ENCODE results near the gene METAP1D. TPM values are rescaled to one million over a fixed set of nuclear protein-coding genes. Genes with fewer than 3 reads are reported as not detected.

Gene METAP1D
- polyA plus RNA-seq, 1 of the 3 experiments (the other 2 are of a cell fraction) = 10.3 TPM

- DNase-seq = no peak
- H3K4me1 ChIP-seq (ENCODE audit: control insufficient read depth in 1 of 2, insufficient read depth in 2 of 2, low read depth in 1 of 2, low read length in 1 of 2) = no peaks in the 10 kb centered on the region
- H3K9me2 ChIP-seq = no peaks in the 10 kb centered on the region
- H3K4me2 ChIP-seq = no peak overlapping the region
- no peaks in the 10 kb centered on the region for H3K79me2 ChIP-seq (ENCODE audit: insufficient read depth)
- no peak overlapping the region for H3K4me3 ChIP-seq (ENCODE audit: low read depth in 2 of 2, low read length in 1 of 2)
- H4K20me1 ChIP-seq (ENCODE audit: insufficient read depth) = no peaks in the 10 kb centered on the region
- no peak overlapping the region for H3K9ac ChIP-seq
- ChIA-PET POLR2A (no interaction called here), CTCF (no interaction called here)
- H3K36me3 ChIP-seq (replicated peaks in 1 of 2; ENCODE audit: control insufficient read depth in 1 of 2, insufficient read depth in 2 of 2, low read length in 1 of 2) = no peaks in the 10 kb centered on the region
- no peak for TF ChIP-seq YY1 (IDR thresholded peaks at IDR 0.05; ENCODE audit: low read depth)
- TF ChIP-seq, protein P1, sequence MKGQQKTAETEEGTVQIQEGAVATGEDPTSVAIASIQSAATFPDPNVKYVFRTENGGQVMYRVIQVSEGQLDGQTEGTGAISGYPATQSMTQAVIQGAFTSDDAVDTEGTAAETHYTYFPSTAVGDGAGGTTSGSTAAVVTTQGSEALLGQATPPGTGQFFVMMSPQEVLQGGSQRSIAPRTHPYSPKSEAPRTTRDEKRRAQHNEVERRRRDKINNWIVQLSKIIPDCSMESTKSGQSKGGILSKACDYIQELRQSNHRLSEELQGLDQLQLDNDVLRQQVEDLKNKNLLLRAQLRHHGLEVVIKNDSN (IDR thresholded peaks at IDR 0.05; ENCODE audit: borderline replicate concordance, low read depth) = no peak
- TF ChIP-seq EZH2phosphoT487 (IDR thresholded peaks at IDR 0.05; ENCODE audit: borderline replicate concordance, low read depth) = no peak
- TF ChIP-seq TCF12 (IDR thresholded peaks at IDR 0.05) = no peak
- no peak for TF ChIP-seq JUND (IDR thresholded peaks at IDR 0.05)
- TF ChIP-seq FOXM1 (IDR thresholded peaks at IDR 0.05; ENCODE audit: low read depth) = no peak
- TF ChIP-seq EP300 (IDR thresholded peaks at IDR 0.05; ENCODE audit: borderline replicate concordance in 1 of 2, low read depth in 1 of 2, low read length in 1 of 2) = no peak
- TF ChIP-seq FOXJ3 (CRISPR knock-in tag; IDR thresholded peaks at IDR 0.05) = no peak
- no peak for TF ChIP-seq RCOR1 (IDR thresholded peaks at IDR 0.05; ENCODE audit: low read length)
- no peak for TF ChIP-seq FOSL2 (IDR thresholded peaks at IDR 0.05; ENCODE audit: borderline replicate concordance, low read depth)
- TF ChIP-seq CTCF (IDR thresholded peaks at IDR 0.05) = no peak
- TF ChIP-seq, protein P2, sequence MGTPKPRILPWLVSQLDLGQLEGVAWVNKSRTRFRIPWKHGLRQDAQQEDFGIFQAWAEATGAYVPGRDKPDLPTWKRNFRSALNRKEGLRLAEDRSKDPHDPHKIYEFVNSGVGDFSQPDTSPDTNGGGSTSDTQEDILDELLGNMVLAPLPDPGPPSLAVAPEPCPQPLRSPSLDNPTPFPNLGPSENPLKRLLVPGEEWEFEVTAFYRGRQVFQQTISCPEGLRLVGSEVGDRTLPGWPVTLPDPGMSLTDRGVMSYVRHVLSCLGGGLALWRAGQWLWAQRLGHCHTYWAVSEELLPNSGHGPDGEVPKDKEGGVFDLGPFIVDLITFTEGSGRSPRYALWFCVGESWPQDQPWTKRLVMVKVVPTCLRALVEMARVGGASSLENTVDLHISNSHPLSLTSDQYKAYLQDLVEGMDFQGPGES (IDR thresholded peaks at IDR 0.05; ENCODE audit: low read depth, low read length) = no peak
- TF ChIP-seq MEF2A (IDR thresholded peaks at IDR 0.05; ENCODE audit: borderline replicate concordance, low read depth) = no peak
- TF ChIP-seq RAD21 (IDR thresholded peaks at IDR 0.05; ENCODE audit: low read length) = no peak
- no peak for TF ChIP-seq NRF1 (IDR thresholded peaks at IDR 0.05; ENCODE audit: low read depth, low read length)
- TF ChIP-seq SIN3A (IDR thresholded peaks at IDR 0.05; ENCODE audit: borderline replicate concordance, low read depth, low read length) = no peak
- TF ChIP-seq, protein P3, sequence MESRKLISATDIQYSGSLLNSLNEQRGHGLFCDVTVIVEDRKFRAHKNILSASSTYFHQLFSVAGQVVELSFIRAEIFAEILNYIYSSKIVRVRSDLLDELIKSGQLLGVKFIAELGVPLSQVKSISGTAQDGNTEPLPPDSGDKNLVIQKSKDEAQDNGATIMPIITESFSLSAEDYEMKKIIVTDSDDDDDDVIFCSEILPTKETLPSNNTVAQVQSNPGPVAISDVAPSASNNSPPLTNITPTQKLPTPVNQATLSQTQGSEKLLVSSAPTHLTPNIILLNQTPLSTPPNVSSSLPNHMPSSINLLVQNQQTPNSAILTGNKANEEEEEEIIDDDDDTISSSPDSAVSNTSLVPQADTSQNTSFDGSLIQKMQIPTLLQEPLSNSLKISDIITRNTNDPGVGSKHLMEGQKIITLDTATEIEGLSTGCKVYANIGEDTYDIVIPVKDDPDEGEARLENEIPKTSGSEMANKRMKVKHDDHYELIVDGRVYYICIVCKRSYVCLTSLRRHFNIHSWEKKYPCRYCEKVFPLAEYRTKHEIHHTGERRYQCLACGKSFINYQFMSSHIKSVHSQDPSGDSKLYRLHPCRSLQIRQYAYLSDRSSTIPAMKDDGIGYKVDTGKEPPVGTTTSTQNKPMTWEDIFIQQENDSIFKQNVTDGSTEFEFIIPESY (IDR thresholded peaks at IDR 0.05; ENCODE audit: borderline replicate concordance, low read depth) = no peak
- no peak for TF ChIP-seq TAF1 (IDR thresholded peaks at IDR 0.05; ENCODE audit: borderline replicate concordance, low read depth, low read length)
- no peak overlapping the region for H2AFZ ChIP-seq (ENCODE audit: low read depth)
- no peak overlapping the region for H3K27ac ChIP-seq (ENCODE audit: low read depth in 2 of 2, low read length in 1 of 2)
- no peaks in the 10 kb centered on the region for H3K27me3 ChIP-seq (ENCODE audit: insufficient read depth)
- no peaks in the 10 kb centered on the region for H3F3A ChIP-seq (replicated peaks; ENCODE audit: insufficient read depth)
- WGBS (ENCODE audit: low lambda C conversion rate) = 82% methylated on average over 8 of the region's 9 CpGs
- no peaks in the 10 kb centered on the region for H3K9me3 ChIP-seq
Observed at GRCh38 chr2:172012677-172013391, 13.1 kb downstream of the METAP1D start.

Data from SK-N-SH (cell line).